Karpas-422 (cell line): ENCODE measurements around the gene COL8A1. TPM values are rescaled to one million over a fixed set of nuclear protein-coding genes. Genes with fewer than 3 reads are reported as not detected.

Experiments
- DNase-seq: peaks from one replicate; pipeline ENCODE4 v3.0.0-alpha.2; 2015
- H2AFZ ChIP-seq: fragments of 200-600 bp; sonication (generic); 2 replicates; pipeline ENCODE4 v1.6.1; 2014; ENCODE audit warnings: antibody characterized with exemption, low read length, mixed read lengths
- H3K27ac ChIP-seq: fragments of 200-600 bp; sonication (generic); 2 replicates; pipeline ENCODE4 v1.5.1; 2014; ENCODE audit warnings: mild to moderate bottlenecking, low read length, moderate library complexity
- H3K27me3 ChIP-seq: fragments of 200-600 bp; sonication (generic); 2 replicates; pipeline ENCODE4 v1.6.1; 2014; ENCODE audit warnings: low read length, mixed read lengths
- H3K36me3 ChIP-seq: fragments of 200-600 bp; sonication (generic); 2 replicates; pipeline ENCODE4 v1.6.1; 2014; ENCODE audit warnings: low read length, mixed read lengths; ENCODE audit not compliant: insufficient read depth
- H3K4me1 ChIP-seq: fragments of 200-600 bp; sonication (generic); 2 replicates; pipeline ENCODE4 v1.6.1; 2014; ENCODE audit warnings: mild to moderate bottlenecking, low read length, mixed read lengths
- H3K4me2 ChIP-seq: fragments of 200-600 bp; sonication (generic); 2 replicates; pipeline ENCODE4 v1.6.1; 2014; ENCODE audit warnings: low read length, low read depth, mild to moderate bottlenecking; ENCODE audit not compliant: poor library complexity, severe bottlenecking
- H3K4me3 ChIP-seq: fragments of 200-600 bp; sonication (generic); 2 replicates; pipeline ENCODE4 v1.5.1; 2014; ENCODE audit warnings: mild to moderate bottlenecking, antibody characterized with exemption, low read length, mixed read lengths
- H3K79me2 ChIP-seq: fragments of 200-600 bp; sonication (generic); 2 replicates; pipeline ENCODE4 v1.6.1; 2014; ENCODE audit warnings: mild to moderate bottlenecking, low read length, mixed read lengths
- H3K9ac ChIP-seq: fragments of 200-600 bp; sonication (generic); 2 replicates; pipeline ENCODE4 v1.6.0; 2014; ENCODE audit warnings: low read length
- H3K9me2 ChIP-seq: fragments of 200-600 bp; sonication (generic), shearing (Covaris generic); replicated peaks from 2 replicates; pipeline ENCODE4 v1.6.0; 2014; ENCODE audit warnings: mild to moderate bottlenecking, low read length, moderate library complexity; ENCODE audit not compliant: insufficient read depth
- H3K9me3 ChIP-seq: fragments of 300-700, 200-600 bp; sonication (generic); 2 replicates; pipeline ENCODE4 v1.6.1; 2014; ENCODE audit warnings: low read length, mixed read lengths
- H4K20me1 ChIP-seq: fragments of 200-600 bp; sonication (generic); 2 replicates; pipeline ENCODE4 v1.6.1; 2014; ENCODE audit warnings: mild to moderate bottlenecking, antibody characterized with exemption, low read length, low read depth; ENCODE audit not compliant: insufficient read depth
- total RNA-seq: library from RNA; depleted of rRNA; stranded (reverse); fragments of >200 nt; shearing (Covaris generic); gene quantifications from 2 replicates; pipeline ENCODE4 v1.2.3, GENCODE V29; 2014; ENCODE audit warnings: low replicate concordance

COL8A1 gene
- total RNA-seq, 1 experiment from 2014 or later, result not detected

DNA sequence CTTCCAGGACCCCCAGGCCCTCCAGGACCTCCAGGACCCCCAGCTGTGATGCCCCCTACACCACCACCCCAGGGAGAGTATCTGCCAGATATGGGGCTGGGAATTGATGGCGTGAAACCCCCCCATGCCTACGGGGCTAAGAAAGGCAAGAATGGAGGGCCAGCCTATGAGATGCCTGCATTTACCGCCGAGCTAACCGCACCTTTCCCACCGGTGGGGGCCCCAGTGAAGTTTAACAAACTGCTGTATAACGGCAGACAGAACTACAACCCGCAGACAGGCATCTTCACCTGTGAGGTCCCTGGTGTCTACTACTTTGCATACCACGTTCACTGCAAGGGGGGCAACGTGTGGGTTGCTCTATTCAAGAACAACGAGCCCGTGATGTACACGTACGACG is 157.2 kb downstream of the COL8A1 start:
- H3K9ac ChIP-seq, result no peak overlapping the region
- H3K79me2 ChIP-seq, result no peaks in the 10 kb centered on the region
- H4K20me1 ChIP-seq, result no peaks in the 10 kb centered on the region
- DNase-seq, result peak; percentile 58
- H3K4me1 ChIP-seq, result peaks cover 5% of the 10 kb centered on the region; the same call in 1 of the 2 replicates
- no peaks in the 10 kb centered on the region for H3K36me3 ChIP-seq
- H3K9me2 ChIP-seq, result no peaks in the 10 kb centered on the region
- no peak overlapping the region for H2AFZ ChIP-seq
- no peak overlapping the region for H3K4me2 ChIP-seq
- no peaks in the 10 kb centered on the region for H3K9me3 ChIP-seq
- H3K4me3 ChIP-seq, result no peak overlapping the region
- H3K27me3 ChIP-seq, result no peaks in the 10 kb centered on the region
- H3K27ac ChIP-seq, result no peak overlapping the region

DNA sequence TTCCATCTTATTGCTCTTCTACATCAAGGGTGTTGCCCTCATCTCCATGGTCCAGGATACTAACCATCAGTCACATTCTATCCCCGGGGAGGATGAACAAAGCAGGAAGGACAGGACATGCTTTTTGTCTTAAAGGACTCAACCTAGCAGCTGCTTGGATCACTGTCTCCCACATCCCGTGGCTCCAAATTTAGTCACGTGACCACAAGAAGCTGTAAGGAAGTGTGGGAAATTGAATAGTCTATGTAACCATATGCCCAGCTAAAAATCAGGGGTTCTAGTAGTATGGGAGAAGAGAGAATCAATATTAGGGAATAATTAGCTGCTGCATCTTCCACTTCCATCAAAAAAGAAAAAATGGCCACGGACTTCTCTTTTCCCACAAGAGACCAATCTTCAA is 161.0 kb downstream of the COL8A1 start:
- Histone ChIP-seq H3K27ac (no peak overlapping the region), H3K4me3 (no peak overlapping the region), H3K9ac (no peak overlapping the region), H3K36me3 (no peaks in the 10 kb centered on the region), H3K9me2 (no peaks in the 10 kb centered on the region), H3K4me1 (peaks cover 5% of the 10 kb centered on the region; the same call in 1 of the 2 replicates), H4K20me1 (no peaks in the 10 kb centered on the region), H3K9me3 (no peaks in the 10 kb centered on the region), H3K27me3 (no peaks in the 10 kb centered on the region), H2AFZ (no peak overlapping the region), H3K79me2 (no peaks in the 10 kb centered on the region), H3K4me2 (no peak overlapping the region)
- no peak for DNase-seq

- Histone ChIP-seq H3K36me3 (no peaks in the 10 kb centered on the region), H3K4me2 (no peak overlapping the region), H3K9me3 (peaks cover 6% of the 10 kb centered on the region), H3K4me3 (no peak overlapping the region), H2AFZ (no peak overlapping the region), H3K79me2 (no peaks in the 10 kb centered on the region), H3K27ac (no peak overlapping the region), H3K9ac (no peak overlapping the region), H3K9me2 (no peaks in the 10 kb centered on the region), H3K27me3 (no peaks in the 10 kb centered on the region), H3K4me1 (no peaks in the 10 kb centered on the region), H4K20me1 (no peaks in the 10 kb centered on the region; the same call in 1 of the 2 replicates)
- no peak for DNase-seq
These were observed 164.9 kb downstream of the COL8A1 start for GRCh38 chr3:99803297-99803696.

- no peak overlapping the region for H3K4me3 ChIP-seq
- peaks cover 6% of the 10 kb centered on the region for H3K9me3 ChIP-seq
- H3K9me2 ChIP-seq, result no peaks in the 10 kb centered on the region
- H3K27ac ChIP-seq, result no peak overlapping the region
- H2AFZ ChIP-seq, result no peak overlapping the region
- H3K27me3 ChIP-seq, result no peaks in the 10 kb centered on the region
- no peak for DNase-seq
- no peak overlapping the region for H3K4me2 ChIP-seq
- no peaks in the 10 kb centered on the region for H3K36me3 ChIP-seq
- no peaks in the 10 kb centered on the region; the same call in 1 of the 2 replicates for H4K20me1 ChIP-seq
- H3K79me2 ChIP-seq, result no peaks in the 10 kb centered on the region
- no peak overlapping the region for H3K9ac ChIP-seq
- H3K4me1 ChIP-seq, result no peaks in the 10 kb centered on the region
These were observed 166.8 kb downstream of the COL8A1 start for GRCh38 chr3:99805160-99805559.

DNA sequence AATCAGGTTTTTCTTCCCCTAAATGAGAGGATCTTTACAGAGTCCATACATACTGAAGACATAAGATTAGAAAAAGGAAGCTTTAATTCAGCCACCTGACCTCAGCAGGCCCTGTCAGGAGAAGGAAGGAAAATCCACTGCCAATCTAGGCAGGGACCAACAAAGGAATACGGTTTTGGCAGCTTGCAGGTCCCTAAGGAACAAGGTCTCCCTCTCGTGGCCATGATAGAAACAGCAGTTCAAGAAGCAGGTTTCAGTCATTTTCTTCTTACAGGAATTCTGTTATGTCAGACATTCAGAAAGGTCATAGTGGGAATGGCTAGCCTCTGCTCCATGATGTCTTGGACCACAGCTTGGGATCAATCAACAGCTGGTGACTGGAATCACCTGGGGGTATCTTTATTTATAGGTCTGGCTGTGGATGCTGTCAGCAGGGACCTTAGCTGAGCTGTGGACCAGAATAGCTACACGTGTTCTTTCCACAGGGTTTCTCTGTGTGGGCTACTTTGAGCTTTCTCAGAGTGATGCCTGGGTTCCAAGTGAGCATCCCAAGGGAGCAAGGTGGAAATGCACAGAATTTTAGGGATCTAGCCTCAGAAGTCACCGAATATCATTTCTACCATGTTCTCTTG is 169.9 kb downstream of the COL8A1 start:
- Histone ChIP-seq H3K9me2 (no peaks in the 10 kb centered on the region), H3K36me3 (no peaks in the 10 kb centered on the region), H4K20me1 (no peaks in the 10 kb centered on the region; the same call in 1 of the 2 replicates), H3K4me1 (no peaks in the 10 kb centered on the region), H2AFZ (no peak overlapping the region), H3K27me3 (no peaks in the 10 kb centered on the region), H3K9ac (no peak overlapping the region), H3K9me3 (peaks cover 6% of the 10 kb centered on the region), H3K4me3 (no peak overlapping the region), H3K4me2 (no peak overlapping the region), H3K27ac (no peak overlapping the region), H3K79me2 (no peaks in the 10 kb centered on the region)
- peak; percentile 78 for DNase-seq

GRCh38 chr3:99809565-99809964 is 171.2 kb downstream of the COL8A1 start:
- H3K9me2 ChIP-seq, result no peaks in the 10 kb centered on the region
- H3K4me3 ChIP-seq, result no peak overlapping the region
- H3K27me3 ChIP-seq, result no peaks in the 10 kb centered on the region
- DNase-seq, result no peak
- no peak overlapping the region for H3K27ac ChIP-seq
- no peak overlapping the region for H3K9ac ChIP-seq
- H4K20me1 ChIP-seq, result no peaks in the 10 kb centered on the region; the same call in 1 of the 2 replicates
- no peaks in the 10 kb centered on the region for H3K4me1 ChIP-seq
- no peak overlapping the region for H3K4me2 ChIP-seq
- H2AFZ ChIP-seq, result no peak overlapping the region
- peaks cover 6% of the 10 kb centered on the region for H3K9me3 ChIP-seq
- no peaks in the 10 kb centered on the region for H3K36me3 ChIP-seq
- no peaks in the 10 kb centered on the region for H3K79me2 ChIP-seq

- Histone ChIP-seq H3K27ac (no peak overlapping the region), H3K79me2 (no peaks in the 10 kb centered on the region), H2AFZ (no peak overlapping the region), H3K9me3 (peaks cover 1% of the 10 kb centered on the region), H3K4me2 (no peak overlapping the region), H3K9me2 (no peaks in the 10 kb centered on the region), H3K4me1 (no peaks in the 10 kb centered on the region), H4K20me1 (no peaks in the 10 kb centered on the region; the same call in 1 of the 2 replicates), H3K9ac (no peak overlapping the region), H3K27me3 (no peaks in the 10 kb centered on the region), H3K36me3 (no peaks in the 10 kb centered on the region), H3K4me3 (no peak overlapping the region)
- DNase-seq, result no peak
These were observed 172.0 kb downstream of the COL8A1 start for GRCh38 chr3:99810403-99810802.

DNA sequence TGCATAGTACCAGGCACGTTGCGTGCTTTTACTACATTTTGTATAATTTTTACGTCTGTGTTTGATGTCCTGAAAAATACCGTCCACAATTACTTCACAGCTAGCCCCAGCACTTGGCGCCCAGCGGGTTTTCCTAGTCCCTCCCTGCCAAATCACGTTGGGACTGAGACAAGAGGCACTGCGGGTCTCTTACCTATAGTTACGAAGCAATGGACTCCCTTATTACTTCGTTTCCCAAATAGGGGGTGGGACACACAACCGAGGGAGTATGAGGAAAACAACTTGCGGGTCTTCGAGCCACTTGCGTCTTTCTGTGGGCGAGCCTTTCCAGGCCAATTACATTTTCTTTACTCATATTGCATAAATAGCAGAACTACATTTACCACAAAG is 178.6 kb downstream of the COL8A1 start:
- Histone ChIP-seq H3K36me3 (no peaks in the 10 kb centered on the region), H3K4me2 (peak overlapping the region; percentile 87), H3K9me3 (no peaks in the 10 kb centered on the region), H3K27me3 (no peaks in the 10 kb centered on the region), H3K9me2 (no peaks in the 10 kb centered on the region), H3K79me2 (peaks cover 34% of the 10 kb centered on the region), H3K4me1 (peaks cover 24% of the 10 kb centered on the region), H3K4me3 (peak overlapping the region; percentile 70), H3K27ac (no peak overlapping the region), H2AFZ (peak overlapping the region; percentile 90), H4K20me1 (no peaks in the 10 kb centered on the region), H3K9ac (peak overlapping the region; percentile 70)
- DNase-seq, result no peak
